HL-60/S4 (cell line): ENCODE results near the gene ARSB.

ENCODE experiments used
- in situ Hi-C: fragments of 300-500 bp; cut with MboI; formaldehyde crosslinking; loops from 2 replicates; pipeline ENCODE4 v1.14.3; 2022; ENCODE audit warnings: low sequenced_read_pairs

Gene ARSB

GRCh38 chr5:78811121-78811817, 173.8 kb downstream of the ARSB start:
- in situ Hi-C loops = no loop called here

DNA sequence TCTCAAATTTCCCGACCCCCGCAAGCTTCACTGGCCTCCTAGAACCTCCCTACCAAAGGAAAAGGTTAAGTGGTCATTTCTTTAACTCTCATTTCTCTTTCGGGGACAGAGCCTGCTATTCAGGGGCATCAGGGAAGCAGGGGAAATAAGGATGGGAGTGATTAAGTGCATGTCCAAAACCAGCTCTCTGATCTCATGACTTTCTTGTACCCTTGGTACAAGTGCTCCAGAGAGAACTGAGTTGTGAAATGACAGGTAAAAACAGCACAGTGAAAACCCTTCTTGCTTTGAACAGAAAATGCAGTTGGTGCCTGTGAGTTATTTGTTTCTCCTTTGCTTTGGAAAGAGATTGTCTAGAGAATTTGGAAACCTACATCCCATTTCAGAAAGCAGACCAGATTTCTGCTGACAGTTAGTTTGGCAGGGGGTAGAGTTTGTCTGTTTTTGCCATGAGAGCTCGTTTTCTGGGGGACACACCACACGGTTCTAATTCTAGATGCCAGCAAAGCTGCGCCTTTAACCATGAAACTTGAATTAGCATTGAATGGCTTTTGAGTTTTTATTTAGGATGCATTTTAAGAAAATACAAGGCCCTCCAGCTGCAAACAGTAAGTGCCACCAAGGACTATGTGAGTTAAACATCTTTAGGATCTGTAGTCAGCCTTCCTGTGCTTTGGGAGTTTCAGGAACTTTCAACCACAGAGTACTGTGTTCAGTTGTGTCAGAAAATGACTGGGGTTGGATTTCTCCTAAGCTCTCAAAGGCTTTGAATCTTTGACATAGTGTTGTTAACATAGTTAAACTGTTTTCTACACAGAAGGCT, 174.8 kb downstream of the ARSB start:
- in situ Hi-C loops = no loop called here

DNA sequence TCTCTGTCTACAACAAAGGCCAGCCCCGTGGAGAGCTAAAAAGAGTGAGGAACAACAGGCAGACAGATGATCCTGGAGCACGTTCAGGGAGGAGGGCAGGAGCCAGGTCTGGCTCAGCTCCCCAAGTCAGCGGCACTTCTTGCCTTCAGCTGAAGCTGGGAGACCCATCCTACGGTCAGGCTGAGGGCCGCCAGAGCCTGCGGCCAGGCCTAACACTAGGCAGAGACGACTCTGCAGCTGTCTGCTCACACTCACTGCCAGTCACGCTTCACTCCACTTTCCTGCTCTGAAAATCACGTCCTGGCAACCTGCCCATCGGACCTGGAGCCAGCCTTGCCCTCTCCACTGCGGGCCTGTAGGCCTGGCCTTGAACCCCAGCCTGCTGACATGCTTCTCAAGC, 175.7 kb downstream of the ARSB start:
- in situ Hi-C loops = no loop called here

GRCh38 chr5:78808818-78809217, 176.3 kb downstream of the ARSB start:
- in situ Hi-C loops = no loop called here

DNA sequence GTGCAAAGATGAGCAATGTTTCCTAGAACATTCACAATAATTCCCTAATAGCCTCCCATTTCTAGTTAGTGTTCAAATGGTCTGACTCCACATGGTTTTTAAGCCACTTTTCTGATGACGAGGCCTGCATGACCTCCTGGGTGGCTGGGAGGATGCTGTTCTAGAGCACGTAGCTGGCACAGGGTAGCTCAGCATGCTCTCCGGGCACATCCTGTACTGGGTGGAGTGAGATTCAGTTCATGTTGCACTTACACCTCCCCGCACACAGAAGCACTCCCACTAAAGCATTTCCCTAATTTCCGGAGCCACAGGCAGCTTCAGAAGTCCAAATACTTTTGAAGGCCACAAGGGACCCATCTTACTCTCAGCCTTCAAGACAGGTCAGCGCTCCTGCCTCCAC, 176.7 kb downstream of the ARSB start:
- in situ Hi-C loops = no loop called here

- in situ Hi-C loops = no loop called here
Observed at GRCh38 chr5:78806544-78806943, 178.6 kb downstream of the ARSB start.

- in situ Hi-C loops = no loop called here
Observed at GRCh38 chr5:78805474-78806124, 179.5 kb downstream of the ARSB start.

GRCh38 chr5:78804995-78805394, 180.1 kb downstream of the ARSB start:
- in situ Hi-C loops = no loop called here

- in situ Hi-C loops = no loop called here
Observed at GRCh38 chr5:78803941-78804340, 181.2 kb downstream of the ARSB start.

GRCh38 chr5:78803353-78803752, 181.8 kb downstream of the ARSB start:
- in situ Hi-C loops = no loop called here

GRCh38 chr5:78801413-78801812, 183.7 kb downstream of the ARSB start:
- in situ Hi-C loops = no loop called here

GRCh38 chr5:78799266-78800017, 185.7 kb downstream of the ARSB start:
- in situ Hi-C loops = no loop called here

GRCh38 chr5:78798673-78799029, 186.5 kb downstream of the ARSB start:
- in situ Hi-C loops = no loop called here

DNA sequence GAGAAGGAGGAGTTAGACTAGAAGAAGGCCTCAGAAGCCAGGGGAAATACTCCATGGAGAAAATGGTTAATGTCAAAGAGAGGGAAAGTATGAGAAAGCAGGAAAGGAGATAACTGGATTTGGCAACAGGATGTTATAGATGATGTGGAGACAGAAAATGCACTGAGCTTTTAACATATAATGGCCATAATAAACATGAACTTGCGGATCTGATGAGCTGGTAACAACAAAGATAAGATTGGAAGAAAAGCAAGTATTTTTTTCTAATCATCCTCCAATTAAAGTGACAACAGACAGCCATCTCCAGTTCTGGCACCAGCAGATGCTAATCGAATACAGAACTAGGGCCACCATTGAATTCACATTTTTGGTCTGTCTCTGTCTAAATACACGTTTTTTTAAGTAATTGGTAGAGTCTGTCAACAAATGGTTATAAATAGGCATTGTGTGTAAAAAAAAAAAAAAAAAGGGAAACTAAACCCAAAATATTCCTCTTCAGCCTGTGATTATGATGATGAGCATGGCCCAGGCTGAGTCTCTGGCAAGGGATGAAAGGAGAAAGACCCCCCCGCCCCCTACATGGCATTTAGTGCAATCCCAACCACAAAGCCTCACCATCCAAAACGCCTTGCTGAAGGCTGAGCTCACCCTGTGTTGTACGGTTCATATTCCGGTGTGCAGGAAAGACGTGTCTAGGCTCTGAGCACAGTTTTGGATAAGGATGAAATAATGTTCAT, 187.0 kb downstream of the ARSB start:
- in situ Hi-C loops = no loop called here

DNA sequence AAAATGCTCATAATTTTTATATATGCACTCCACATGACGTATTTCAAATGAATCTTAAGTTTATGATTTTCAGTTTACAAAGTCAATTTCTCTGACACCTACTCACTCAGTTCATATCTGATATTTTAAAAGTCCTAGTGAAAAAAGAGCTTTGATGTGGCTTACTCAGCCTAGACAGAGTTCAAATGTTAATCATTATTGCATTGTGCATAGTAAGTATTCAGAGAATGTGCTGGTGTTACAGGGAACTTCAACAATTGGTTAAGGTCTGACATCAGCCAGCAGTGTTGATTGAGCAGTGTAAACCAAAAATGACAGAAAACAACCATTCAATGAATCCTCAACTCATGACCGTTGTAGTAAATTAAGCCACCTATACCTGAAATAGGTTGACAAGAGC, 189.4 kb downstream of the ARSB start:
- in situ Hi-C loops = no loop called here

DNA sequence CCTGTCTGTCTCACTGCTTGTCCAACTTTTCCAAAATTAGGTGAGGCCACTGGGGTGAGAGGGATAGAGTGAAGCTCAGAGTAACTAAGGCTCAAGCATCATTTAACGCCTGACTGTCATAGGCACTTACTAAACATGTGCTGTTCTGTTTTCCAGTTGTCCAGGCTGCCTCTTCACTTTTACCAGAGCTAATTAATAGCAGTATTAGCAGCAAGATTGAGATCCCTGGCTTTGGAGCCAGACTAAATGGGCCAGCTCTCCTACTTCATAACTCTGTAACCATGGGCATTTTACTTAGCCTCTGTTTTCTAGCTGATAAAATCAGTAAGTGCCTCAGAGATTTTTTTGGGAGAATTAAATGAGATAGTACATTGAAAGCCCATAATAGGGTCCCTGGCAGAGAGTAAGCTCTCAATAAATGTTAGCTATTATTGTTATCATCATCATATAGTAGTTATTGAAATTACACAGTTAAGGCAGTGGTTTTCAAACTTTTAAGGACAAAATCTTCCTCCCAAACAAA, 190.4 kb downstream of the ARSB start:
- in situ Hi-C loops = no loop called here

- in situ Hi-C loops = no loop called here
Observed at GRCh38 chr5:78793907-78794662, 191.0 kb downstream of the ARSB start.

DNA sequence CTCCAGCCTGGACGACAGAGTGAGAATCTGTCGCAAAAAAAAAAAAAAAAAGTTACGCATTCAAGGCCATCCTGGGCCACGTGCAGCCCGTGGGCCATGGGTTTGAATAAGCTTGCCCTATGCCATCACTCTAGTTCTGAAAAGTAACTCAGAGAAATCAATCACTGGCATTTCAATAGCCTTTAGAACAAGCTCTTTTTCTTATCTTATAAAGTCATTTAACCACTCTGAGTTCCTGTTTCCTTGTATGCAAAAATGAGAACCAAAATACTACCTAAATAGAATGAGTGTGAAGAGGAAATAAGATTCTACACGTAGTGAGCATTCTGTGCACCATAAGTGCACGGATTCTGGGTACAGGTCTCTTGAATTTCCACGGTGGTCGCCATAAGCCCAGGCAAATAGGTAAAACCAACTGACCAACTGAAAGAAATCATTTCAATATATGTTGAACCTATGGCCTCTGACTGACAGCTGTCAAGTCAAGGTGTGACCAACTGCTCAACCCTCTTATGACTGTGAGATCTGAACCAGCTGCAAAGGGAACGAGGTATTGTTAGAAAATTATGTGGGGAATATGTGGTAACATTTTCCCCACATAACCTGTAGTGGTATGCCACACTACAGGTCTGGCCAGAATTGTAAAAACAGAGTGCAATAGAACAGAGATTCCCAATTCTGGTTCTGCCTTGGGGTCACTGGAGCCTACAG, 192.6 kb downstream of the ARSB start:
- in situ Hi-C loops = no loop called here

- in situ Hi-C loops = no loop called here
Observed at GRCh38 chr5:78791501-78792100, 193.5 kb downstream of the ARSB start.
